GM12878 (cell line): ENCODE results near the gene PORCN. TPM values are rescaled to one million over a fixed set of nuclear protein-coding genes. Genes with fewer than 3 reads are reported as not detected.

Experiments
- ATAC-seq: fragments of 200-7000 bp; cut with Tn5 transposase; 3 replicates; pipeline ENCODE4 v1.9.1; 2020; ENCODE audit warnings: mild to moderate bottlenecking, moderate library complexity
- BruUV-seq: library from RNA; stranded (reverse); fragments of 400-500 nt; replicated peaks from 2 replicates; lab custom pipeline; 2021; lab: Mats Ljungman, UMichigan
- CTCF ChIA-PET: fragments of 300-600 bp; sonication (Branson Sonifier 250); formaldehyde crosslinking; extraction: SDS; loops from one replicate; lab custom pipeline; 2021; ENCODE audit warnings: inconsistent platforms; lab: Yijun Ruan, JAX
- POLR2A ChIA-PET: fragments of 350-600 bp; formaldehyde crosslinking; extraction: SDS; loops from one replicate; lab custom pipeline; 2021; ENCODE audit warnings: inconsistent platforms; lab: Charles Lee
- RAD21 ChIA-PET: fragments of 300-600 bp; sonication (Branson Sonifier 250); formaldehyde crosslinking; loops from one replicate; lab custom pipeline; 2023; ENCODE audit warnings: antibody characterized with exemption; ENCODE audit not compliant: unreplicated experiment; lab: Charles Lee
- SMC1A ChIA-PET: fragments of 300-600 bp; sonication (Branson Sonifier 250); formaldehyde crosslinking; loops from one replicate; lab custom pipeline; 2023; ENCODE audit not compliant: unreplicated experiment, uncharacterized antibody; lab: Charles Lee
- DNase-seq: peaks from one replicate; pipeline ENCODE4 v3.0.0-alpha.2; 2011; ENCODE audit warnings: low read depth, low spot score
- FAIRE-seq: peaks from 3 replicates; lab custom pipeline; 2011; peaks lifted over from hg19 to GRCh38; lab: Jason Lieb, UNC
- H2AFZ ChIP-seq: 2 replicates; pipeline ENCODE4 v1.6.0; 2011; ENCODE audit warnings: low read depth, low read length, control low read depth; ENCODE audit not compliant: control insufficient read depth
- H3K27ac ChIP-seq: 2 replicates; pipeline ENCODE4 v1.5.1; 2011; ENCODE audit warnings: control low read depth; ENCODE audit not compliant: control insufficient read depth, insufficient read depth
- H3K27me3 ChIP-seq, 2 experiments: replicated peaks in 1 of 2; 2 replicates each; pipeline versions ENCODE4 v1.6.0 to v1.6.1; 2011; ENCODE audit warnings: low read length in 1 of 2; ENCODE audit not compliant: control insufficient read depth in 2 of 2, insufficient read depth in 2 of 2
- H3K36me3 ChIP-seq, 2 experiments: 2 replicates each; pipeline ENCODE4 v1.5.1; 2011; ENCODE audit warnings: low read length in 1 of 2; ENCODE audit not compliant: control insufficient read depth in 2 of 2, insufficient read depth in 2 of 2
- H3K4me1 ChIP-seq: 2 replicates; pipeline ENCODE4 v1.6.1; 2011; ENCODE audit warnings: mild to moderate bottlenecking, low read length, moderate library complexity, mixed read lengths; ENCODE audit not compliant: control insufficient read depth, insufficient read depth
- H3K4me2 ChIP-seq: 2 replicates; pipeline ENCODE4 v1.6.0; 2011; ENCODE audit warnings: control low read depth; ENCODE audit not compliant: control insufficient read depth, insufficient read depth
- H3K4me3 ChIP-seq: fragments of 200-600 bp; sonication (generic); 2 replicates; pipeline ENCODE4 v1.5.1; 2016
- H3K79me2 ChIP-seq: 2 replicates; pipeline ENCODE4 v1.6.0; 2011; ENCODE audit warnings: low read length; ENCODE audit not compliant: control insufficient read depth, insufficient read depth
- H3K9ac ChIP-seq: 2 replicates; pipeline ENCODE4 v1.8.0; 2011; ENCODE audit warnings: low read length, control low read depth, mixed read lengths; ENCODE audit not compliant: control insufficient read depth, insufficient read depth
- H3K9me3 ChIP-seq: replicated peaks from 3 replicates; pipeline ENCODE4 v1.5.1; 2011; ENCODE audit warnings: mild to moderate bottlenecking, low read length; ENCODE audit not compliant: control insufficient read depth, insufficient read depth
- H4K20me1 ChIP-seq: 2 replicates; pipeline ENCODE4 v1.6.0; 2011; ENCODE audit not compliant: control insufficient read depth, insufficient read depth
- POLR2A ChIP-seq: IDR thresholded peaks from 2 replicates; pipeline ENCODE4 v1.6.1; 2011; ENCODE audit warnings: low read depth, mild to moderate bottlenecking, low read length
- SKIL ChIP-seq: fragments of 450-650 bp; IDR thresholded peaks from 2 replicates; pipeline ENCODE4 v1.6.1; 2017; ENCODE audit warnings: mild to moderate bottlenecking, low read depth, inconsistent platforms; ENCODE audit not compliant: poor library complexity, severe bottlenecking
- SMARCA5 ChIP-seq: fragments of 450-650 bp; IDR thresholded peaks from 2 replicates; pipeline ENCODE4 v1.6.1; 2017; ENCODE audit warnings: mild to moderate bottlenecking
- TCF7 ChIP-seq: IDR thresholded peaks from 2 replicates; pipeline ENCODE4 v1.6.1; 2014; ENCODE audit warnings: antibody characterized with exemption, borderline replicate concordance
- WGBS: methylation state at CpG from one replicate; pipeline ENCODE4 v1.1.6; 2016; ENCODE audit warnings: low lambda C conversion rate; ENCODE audit not compliant: insufficient replicate concordance, insufficient coverage; ENCODE audit errors: missing lambda C conversion rate; 5-methylcytosine and 5-hydroxymethylcytosine counted together
- in situ Hi-C: fragments of 300-500 bp; cut with MboI; formaldehyde crosslinking; loops from 9 replicates; pipeline ENCODE4 v1.14.3; 2018; ENCODE audit warnings: mixed read lengths
- intact Hi-C: fragments of 100-400 bp; cut with micrococcal nuclease; formaldehyde crosslinking; loops from one replicate; pipeline ENCODE4 v1.14.2; 2022; ENCODE audit not compliant: unreplicated experiment
- polyA plus RNA-seq, 11 experiments: library from polyadenylated mRNA; depleted of rRNA in 4 of 11; unstranded in 6 of 11; stranded (reverse) in 5 of 11; fragments of >200 nt; fragmentation: Nextera tagmentation in 4 of 11; fragmentation: Illumina TruSeq in 1 of 11; extraction: Ambion mirVana in 4 of 11; extraction: Trizol in 1 of 11; gene quantifications; 1 replicate in 1 of 11; 2 replicates in 10 of 11; pipeline versions ENCODE4 v1.2.1 to v1.2.3, GENCODE V29; 2011 to 2016; ENCODE audit warnings: inconsistent platforms in 2 of 11, missing spikeins in 2 of 11, low read depth in 1 of 11
- total RNA-seq, 4 experiments: library from RNA; depleted of rRNA in 3 of 4; stranded (reverse); fragments of >200 nt in 3 of 4; fragmentation: Illumina TruSeq in 1 of 4; extraction: Trizol in 1 of 4; gene quantifications; 2 replicates each; pipeline versions ENCODE4 v1.2.1 to v1.2.3, GENCODE V29; 2013 to 2021

Gene PORCN
- total and polyA plus RNA-seq, 10 of the 15 experiments (the other 5 are each of a cell fraction or from before 2014, with no cell fraction given): 0.27 to 21.0 (median 14.1) TPM

GRCh38 chrX:48505481-48505880, 3.3 kb upstream of the PORCN start (continued):
- TF ChIP-seq SKIL: no peak
- TF ChIP-seq TCF7: no peak
- TF ChIP-seq, all 136 proteins: peak for 0

GRCh38 chrX:48507246-48507645, 1.5 kb upstream of the PORCN start:
- Histone ChIP-seq H3K9ac (no peak overlapping the region), H3K27me3 (no peaks in the 10 kb centered on the region), H3K27ac (no peak overlapping the region), H3K36me3 (no peaks in the 10 kb centered on the region), H3K4me3 (no peak overlapping the region), H3K79me2 (no peaks in the 10 kb centered on the region), H3K4me1 (no peaks in the 10 kb centered on the region; the same call in 1 of the 2 replicates), H2AFZ (no peak overlapping the region), H3K4me2 (no peak overlapping the region), H3K9me3 (no peaks in the 10 kb centered on the region), H4K20me1 (no peaks in the 10 kb centered on the region)
- 58% methylated on average over 5 of the region's 5 CpGs for WGBS
- ChIA-PET POLR2A (interaction anchor here (1.4 kb wide), 1 partner anchor 33 kb away, joined by 4 read pairs; the partner anchor contains the start of gene TBC1D25), RAD21 (no interaction called here), SMC1A (interaction anchor here (1.9 kb wide), 1 partner anchor 32 kb away, joined by 7 read pairs; the partner anchor contains the start of gene TBC1D25), CTCF (interaction anchor here (0.8 to 1.7 kb wide), 3 partner anchors 14 to 33 kb away, joined by 3 to 6 read pairs (median 3); partner anchors contain the start of gene TBC1D25)
- TF ChIP-seq POLR2A (no peak), SMARCA5 (no peak)
- DNase-seq (no peak), ATAC-seq (no peak), FAIRE-seq (no peak)
- intact Hi-C loops (no loop called here), in situ Hi-C loops (no loop called here)
- BruUV-seq: no TSS peak
